Natural killer cell (primary cell): ENCODE measurements around the gene TMEM255B. TPM values are rescaled to one million over a fixed set of nuclear protein-coding genes. Genes with fewer than 3 reads are reported as not detected.
"Not testable (repeated sequence)": the region's sequence is repeated elsewhere in the genome, so short reads cannot be mapped to it uniquely, and the experiment has no call there.

ENCODE experiments used
- ATAC-seq, 3 donors: fragments of 150-1000 bp in 2 of 3; fragments of 200-7000 bp in 1 of 3; cut with Tn5 transposase; 1 replicate in 1 of 3; 2 replicates in 2 of 3; pipeline ENCODE4 v1.10.0; 2021; ENCODE audit warnings: mild to moderate bottlenecking in 2 of 3, moderate library complexity in 2 of 3
- DNase-seq, 2 donors: peaks; one replicate each; pipeline versions ENCODE4 v3.0.0 to v3.0.0-alpha.2; 2013 to 2021; ENCODE audit warnings: mixed read lengths in 1 of 2
- H3K27ac ChIP-seq: one replicate; pipeline ENCODE4 v1.5.1; 2013; ENCODE audit warnings: mild to moderate bottlenecking, low read length
- H3K27me3 ChIP-seq: one replicate; pipeline ENCODE4 v1.6.1; 2013; ENCODE audit warnings: low read length; ENCODE audit not compliant: control insufficient read depth, insufficient read depth
- H3K36me3 ChIP-seq: one replicate; pipeline ENCODE4 v1.6.1; 2013; ENCODE audit warnings: low read length; ENCODE audit not compliant: control insufficient read depth, insufficient read depth
- H3K4me1 ChIP-seq: one replicate; pipeline ENCODE4 v1.6.1; 2013; ENCODE audit warnings: low read length; ENCODE audit not compliant: control insufficient read depth, insufficient read depth
- H3K4me3 ChIP-seq: one replicate; pipeline ENCODE4 v1.5.1; 2013; ENCODE audit warnings: low read length
- H3K9me3 ChIP-seq: one replicate; pipeline ENCODE4 v1.6.1; 2013; ENCODE audit warnings: low read length; ENCODE audit not compliant: control insufficient read depth, insufficient read depth
- H3K27ac Mint-ChIP-seq, 2 donors: one replicate each; pipeline ENCODE4 v1.8.0; 2022; ENCODE audit warnings: mild to moderate bottlenecking in 2 of 2, mixed read lengths in 2 of 2, moderate library complexity in 1 of 2
- H3K27me3 Mint-ChIP-seq, 2 donors: one replicate each; pipeline ENCODE4 v1.8.0; 2022; ENCODE audit warnings: low read depth in 2 of 2, mixed read lengths in 2 of 2
- H3K36me3 Mint-ChIP-seq: one replicate; pipeline ENCODE4 v1.8.0; 2022; ENCODE audit warnings: mixed read lengths
- H3K4me1 Mint-ChIP-seq, 2 donors: one replicate each; pipeline ENCODE4 v1.8.0; 2022; ENCODE audit warnings: mixed read lengths in 2 of 2
- H3K4me3 Mint-ChIP-seq: one replicate; pipeline ENCODE4 v1.8.0; 2022; ENCODE audit warnings: mild to moderate bottlenecking, moderate library complexity, mixed read lengths
- H3K9me3 Mint-ChIP-seq, 2 donors: one replicate each; pipeline ENCODE4 v1.8.0; 2022; ENCODE audit warnings: mixed read lengths in 2 of 2
- WGBS: methylation state at CpG from one replicate; pipeline ENCODE4 v1.1.7; 2013; ENCODE audit warnings: missing lambda C conversion rate; ENCODE audit not compliant: insufficient coverage; 5-methylcytosine and 5-hydroxymethylcytosine counted together
- intact Hi-C: fragments of 100-400 bp; cut with micrococcal nuclease; formaldehyde crosslinking; loops from one replicate; pipeline ENCODE4 v1.14.2; 2022
- total RNA-seq, 4 donors: library from RNA; stranded (reverse); fragments of 120-200 nt in 1 of 4; gene quantifications; one replicate each; pipeline versions ENCODE4 v1.2.3 to v1.2.4, GENCODE V29; 2013 to 2022
- TF ChIP-seq, protein P1 (sequence below): fragments of 200-600 bp; IDR thresholded peaks from one replicate; pipeline ENCODE4 v1.8.0; 2022; ENCODE audit warnings: antibody characterized with exemption

The TMEM255B gene
- total RNA-seq, 3 donors from 2014 or later (not counting 1 experiment from before 2014, with no cell fraction given): 0.38 to 3.0 (median 1.0) TPM

DNA sequence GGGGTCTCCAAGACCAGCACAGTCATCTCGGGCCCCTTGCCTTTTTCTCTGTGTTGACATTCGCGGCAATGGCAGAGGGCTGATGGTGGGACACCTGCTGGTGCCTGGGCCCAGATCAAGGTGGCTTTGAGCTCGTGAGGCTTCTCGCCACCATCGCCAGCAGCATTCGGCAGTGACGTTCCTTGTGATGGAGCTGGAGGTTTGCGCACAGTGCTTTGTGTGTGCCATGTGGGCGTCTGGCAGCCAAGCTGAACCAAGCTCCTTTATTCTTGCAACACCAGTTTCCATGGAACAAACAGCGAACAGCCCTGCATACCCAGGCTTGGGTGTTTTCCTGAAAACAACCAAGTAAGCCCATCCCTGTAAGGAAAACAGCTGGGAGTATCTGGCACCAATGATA lies 9.1 kb upstream of the TMEM255B start:
- Histone ChIP-seq H3K27ac (no peak overlapping the region), H3K27me3 (no peaks in the 10 kb centered on the region), H3K4me3 (no peak overlapping the region), H3K36me3 (no peaks in the 10 kb centered on the region), H3K4me1 (no peaks in the 10 kb centered on the region), H3K9me3 (no peaks in the 10 kb centered on the region)
- TF ChIP-seq, protein P1, sequence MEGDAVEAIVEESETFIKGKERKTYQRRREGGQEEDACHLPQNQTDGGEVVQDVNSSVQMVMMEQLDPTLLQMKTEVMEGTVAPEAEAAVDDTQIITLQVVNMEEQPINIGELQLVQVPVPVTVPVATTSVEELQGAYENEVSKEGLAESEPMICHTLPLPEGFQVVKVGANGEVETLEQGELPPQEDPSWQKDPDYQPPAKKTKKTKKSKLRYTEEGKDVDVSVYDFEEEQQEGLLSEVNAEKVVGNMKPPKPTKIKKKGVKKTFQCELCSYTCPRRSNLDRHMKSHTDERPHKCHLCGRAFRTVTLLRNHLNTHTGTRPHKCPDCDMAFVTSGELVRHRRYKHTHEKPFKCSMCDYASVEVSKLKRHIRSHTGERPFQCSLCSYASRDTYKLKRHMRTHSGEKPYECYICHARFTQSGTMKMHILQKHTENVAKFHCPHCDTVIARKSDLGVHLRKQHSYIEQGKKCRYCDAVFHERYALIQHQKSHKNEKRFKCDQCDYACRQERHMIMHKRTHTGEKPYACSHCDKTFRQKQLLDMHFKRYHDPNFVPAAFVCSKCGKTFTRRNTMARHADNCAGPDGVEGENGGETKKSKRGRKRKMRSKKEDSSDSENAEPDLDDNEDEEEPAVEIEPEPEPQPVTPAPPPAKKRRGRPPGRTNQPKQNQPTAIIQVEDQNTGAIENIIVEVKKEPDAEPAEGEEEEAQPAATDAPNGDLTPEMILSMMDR: no peak
- DNase-seq: no peak
- Mint-ChIP-seq H3K9me3 (peaks cover 0 to 2% of the 10 kb centered on the region in 2 donors), H3K4me3 (no peak overlapping the region), H3K27me3 (peaks cover 9 to 16% of the 10 kb centered on the region in 2 donors), H3K36me3 (no peaks in the 10 kb centered on the region), H3K27ac (no peak overlapping the region), H3K4me1 (peaks cover 0 to 1% of the 10 kb centered on the region in 2 donors)
- intact Hi-C loops: no loop called here
- ATAC-seq: no peak
- WGBS: 92% methylated on average over 11 of the region's 11 CpGs

DNA sequence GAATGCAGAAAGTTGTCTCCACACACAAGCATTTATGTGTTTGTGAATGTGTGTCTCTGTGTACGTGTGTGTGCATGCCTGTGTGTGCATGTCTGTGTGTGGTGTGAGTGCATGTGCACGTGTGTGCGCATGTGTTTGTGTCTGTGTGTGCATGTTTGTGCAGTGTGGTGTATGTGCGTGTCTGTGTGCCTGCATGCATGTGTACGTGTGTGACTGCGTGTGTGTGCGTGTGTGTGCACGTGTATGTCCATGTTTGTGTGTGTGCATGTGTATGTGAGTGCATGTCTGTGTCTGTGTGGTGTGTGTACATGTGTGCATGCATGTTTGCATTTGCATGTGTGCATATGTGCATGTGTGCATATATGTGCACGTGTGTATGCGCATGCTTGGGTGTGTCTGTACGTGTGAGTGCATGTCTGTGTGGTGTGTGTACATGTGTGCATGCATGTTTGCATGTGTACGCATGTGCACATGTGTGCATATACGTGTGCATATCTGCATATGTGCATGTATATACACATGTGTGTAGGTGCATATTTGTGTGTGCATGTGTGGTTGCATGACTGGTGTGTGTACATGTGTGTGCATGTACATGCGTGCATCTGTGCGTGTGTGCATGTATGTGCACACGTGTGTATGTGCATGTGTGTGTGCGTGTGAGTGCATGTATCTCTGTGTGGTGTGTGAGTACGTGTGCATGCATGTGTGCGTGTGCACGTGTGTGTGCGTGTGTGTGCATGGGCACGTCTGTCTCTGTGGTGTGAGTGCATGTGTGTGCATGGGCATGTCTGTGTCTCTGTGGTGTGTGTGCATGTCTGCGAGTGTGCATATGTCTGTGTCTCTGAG lies 8.2 kb upstream of the TMEM255B start:
- 95% methylated on average over 23 of the region's 23 CpGs for WGBS
- Histone ChIP-seq H3K36me3 (no peaks in the 10 kb centered on the region), H3K4me3 (no peak overlapping the region), H3K4me1 (no peaks in the 10 kb centered on the region), H3K9me3 (no peaks in the 10 kb centered on the region), H3K27ac (no peak overlapping the region), H3K27me3 (no peaks in the 10 kb centered on the region)
- no peak overlapping the region for H3K27ac Mint-ChIP-seq
- H3K27me3 Mint-ChIP-seq: peaks cover 13 to 15% of the 10 kb centered on the region in 2 donors
- H3K9me3 Mint-ChIP-seq: peaks cover 0 to 2% of the 10 kb centered on the region in 2 donors
- no peak for ATAC-seq
- H3K4me1 Mint-ChIP-seq: no peaks in the 10 kb centered on the region
- no peak for DNase-seq
- no peaks in the 10 kb centered on the region for H3K36me3 Mint-ChIP-seq
- H3K4me3 Mint-ChIP-seq: no peak overlapping the region
- TF ChIP-seq, protein P1: no peak
- intact Hi-C loops: no loop called here

DNA sequence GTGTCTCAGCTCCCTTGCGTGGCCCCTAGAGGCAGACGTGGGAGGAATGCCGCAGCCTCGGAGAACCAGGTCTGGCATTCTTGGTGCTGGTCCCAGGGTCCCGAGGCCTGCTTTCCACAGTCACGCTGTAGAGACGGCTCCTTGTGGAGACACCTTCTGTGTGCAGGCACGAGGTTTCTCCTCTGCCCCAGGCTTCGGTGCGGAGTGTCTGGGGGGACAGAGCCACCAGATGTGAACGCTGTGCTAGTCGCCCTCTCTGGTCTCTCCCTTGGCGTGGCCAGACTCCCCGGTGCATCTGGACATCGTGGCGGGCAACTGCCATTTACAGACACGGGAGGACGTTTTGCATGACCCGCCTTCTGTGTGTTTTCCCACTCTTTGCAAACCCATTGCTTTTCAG lies 7.5 kb upstream of the TMEM255B start:
- no peaks in the 10 kb centered on the region for H3K4me1 ChIP-seq
- intact Hi-C loops: no loop called here
- no peaks in the 10 kb centered on the region for H3K4me1 Mint-ChIP-seq
- no peak overlapping the region for H3K4me3 ChIP-seq
- H3K9me3 ChIP-seq: no peaks in the 10 kb centered on the region
- no peaks in the 10 kb centered on the region for H3K36me3 ChIP-seq
- no peaks in the 10 kb centered on the region for H3K36me3 Mint-ChIP-seq
- no peak for ATAC-seq
- peaks cover 11 to 15% of the 10 kb centered on the region in 2 donors for H3K27me3 Mint-ChIP-seq
- H3K27me3 ChIP-seq: no peaks in the 10 kb centered on the region
- TF ChIP-seq, protein P1: no peak
- 95% methylated on average over 19 of the region's 19 CpGs for WGBS
- no peak overlapping the region for H3K27ac ChIP-seq
- no peak overlapping the region for H3K4me3 Mint-ChIP-seq
- no peak overlapping the region for H3K27ac Mint-ChIP-seq
- H3K9me3 Mint-ChIP-seq: peaks cover 0 to 2% of the 10 kb centered on the region in 2 donors
- DNase-seq: no peak

DNA sequence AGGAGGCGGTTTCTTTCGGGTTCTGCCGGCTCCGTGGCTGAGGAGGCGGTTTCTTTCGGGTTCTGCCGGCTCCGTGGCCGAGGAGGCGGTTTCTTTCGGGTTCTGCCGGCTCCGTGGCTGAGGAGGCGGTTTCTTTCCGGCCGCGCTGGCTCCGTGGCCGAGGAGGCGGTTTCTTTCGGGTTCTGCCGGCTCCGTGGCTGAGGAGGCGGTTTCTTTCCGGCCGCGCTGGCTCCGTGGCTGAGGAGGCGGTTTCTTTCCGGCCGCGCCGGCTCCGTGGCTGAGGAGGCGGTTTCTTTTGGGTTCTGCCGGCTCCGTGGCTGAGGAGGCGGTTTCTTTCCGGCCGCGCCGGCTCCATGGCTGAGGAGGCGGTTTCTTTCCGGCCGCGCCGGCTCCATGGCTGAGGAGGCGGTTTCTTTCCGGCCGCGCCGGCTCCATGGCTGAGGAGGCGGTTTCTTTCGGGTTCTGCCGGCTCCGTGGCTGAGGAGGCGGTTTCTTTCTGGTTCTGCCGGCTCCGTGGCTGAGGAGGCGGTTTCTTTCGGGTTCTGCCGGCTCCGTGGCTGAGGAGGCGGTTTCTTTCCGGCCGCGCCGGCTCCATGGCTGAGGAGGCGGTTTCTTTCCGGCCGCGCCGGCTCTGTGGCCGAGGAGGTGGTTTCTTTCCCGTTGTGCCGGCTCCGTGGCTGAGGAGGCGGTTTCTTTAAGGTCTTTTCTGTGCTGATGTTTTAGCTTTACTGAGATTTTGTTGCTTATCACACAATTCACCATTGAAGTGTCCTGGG lies 6.6 kb upstream of the TMEM255B start:
- H3K27me3 Mint-ChIP-seq: peaks cover 15 to 17% of the 10 kb centered on the region in 2 donors
- H3K4me3 Mint-ChIP-seq, H3K9me3 Mint-ChIP-seq, H3K4me3 ChIP-seq, H3K27ac ChIP-seq, H3K9me3 ChIP-seq, intact Hi-C loops, H3K4me1 Mint-ChIP-seq, DNase-seq, H3K4me1 ChIP-seq, H3K36me3 Mint-ChIP-seq, H3K27ac Mint-ChIP-seq, H3K36me3 ChIP-seq, ATAC-seq, H3K27me3 ChIP-seq: not testable (repeated sequence)
- WGBS: 94% methylated on average over 54 of the region's 78 CpGs
